ENCODE data around the gene CEP76. TPM values are rescaled to one million over a fixed set of nuclear protein-coding genes. Genes with fewer than 3 reads are reported as not detected.

The CEP76 gene
- 5.9 and 11.2 TPM in 2 replicates for total RNA-seq

GRCh38 chr18:12702221-12703095 lies at the start of gene CEP76, which contains the start of gene PSMG2:
CEP76 (minus strand) TSS chr18:12702723; CDS start chr18:12702548, 175 bp downstream.
PSMG2 (plus strand) TSS chr18:12703042; CDS start chr18:12703108, 66 bp downstream.

DNA sequence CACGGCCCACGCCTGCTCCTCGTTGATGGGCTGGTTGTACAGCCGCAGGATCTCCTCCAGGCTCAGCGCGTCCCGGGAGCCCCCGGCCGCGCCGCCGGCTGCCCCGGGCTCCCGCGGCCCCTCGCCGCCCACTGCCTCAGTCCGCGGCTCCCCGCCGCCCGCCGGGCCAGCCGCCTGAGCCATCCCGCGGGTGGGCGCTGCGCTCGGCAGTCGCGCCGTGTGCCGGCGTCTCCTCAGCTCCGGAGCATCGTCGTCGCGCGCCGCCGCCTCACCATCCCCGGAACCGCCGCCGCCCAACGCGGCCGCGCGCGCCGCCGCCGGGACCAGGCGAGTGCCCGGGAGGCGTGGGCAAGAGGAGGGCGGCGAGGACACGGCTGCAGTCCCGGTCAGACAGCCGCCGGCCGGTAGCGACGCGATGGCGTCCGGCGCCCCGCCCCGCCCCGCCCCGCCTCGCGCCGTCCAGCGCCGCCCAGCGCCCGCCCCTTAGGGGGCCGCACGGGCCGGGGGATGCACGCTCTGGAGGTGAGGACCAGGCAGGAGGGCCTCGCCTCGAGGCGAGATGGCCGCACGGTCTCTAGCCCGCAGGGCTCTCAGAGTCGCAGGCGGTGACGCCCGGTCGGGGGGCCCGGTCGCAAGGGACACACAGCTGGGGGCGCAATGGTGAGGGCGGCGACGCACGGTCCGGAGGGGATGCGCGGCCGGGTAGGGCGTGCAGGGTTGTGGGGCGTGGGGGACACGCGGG lies 44.7 kb downstream of the CEP76 start, which contains the start of gene SPIRE1:
TSS of gene SPIRE1 (minus strand) at position 424 of the 742 bp plus-strand sequence. CDS start at position 183, 241 bp downstream.

Other genes starting within 250 kb of the CEP76 start
- gene SPIRE1, start 44.6 kb downstream of the CEP76 start, total RNA-seq = 30.6 and 40.9 TPM in 2 replicates
- 53.0 and 59.8 TPM in 2 replicates for gene PSMG2, start 319 bp upstream of the CEP76 start, total RNA-seq
- 19.9 and 37.9 TPM in 2 replicates for gene PTPN2, start 181.5 kb upstream of the CEP76 start, total RNA-seq
- gene SEH1L, start 245.3 kb upstream of the CEP76 start, total RNA-seq = 65.9 and 70.2 TPM in 2 replicates

All from placental pericyte (primary cell).